Measurements from ENCODE around the gene MGRN1. TPM values are rescaled to one million over a fixed set of nuclear protein-coding genes. Genes with fewer than 3 reads are reported as not detected.

The MGRN1 gene
- total RNA-seq, 3 donors from 2014 or later (not counting 1 experiment from before 2014, with no cell fraction given) = 102 to 106 (median 105) TPM

GRCh38 chr16:4681471-4682083 lies 57.0 kb downstream of the MGRN1 start:
- Mint-ChIP-seq H3K9me3 (no peaks in the 10 kb centered on the region), H3K4me1 (peaks cover 5 to 24% of the 10 kb centered on the region in 2 donors), H3K36me3 (no peaks in the 10 kb centered on the region), H3K4me3 (no peak overlapping the region), H3K27ac (peak overlapping the region in 1 of 2 donors; percentile 65), H3K27me3 (ENCODE audit: low read depth in 2 of 2) (no peaks in the 10 kb centered on the region)
- DNase-seq = peak in 1 of 2 donors; percentile 40
- Histone ChIP-seq H3K9me3 (ENCODE audit: control insufficient read depth, insufficient read depth, low read length) (no peaks in the 10 kb centered on the region), H3K4me1 (ENCODE audit: control insufficient read depth, insufficient read depth, low read length) (peaks cover 17% of the 10 kb centered on the region), H3K36me3 (ENCODE audit: control insufficient read depth, insufficient read depth, low read length) (peaks cover 42% of the 10 kb centered on the region), H3K4me3 (ENCODE audit: low read length) (no peak overlapping the region), H3K27me3 (ENCODE audit: control insufficient read depth, insufficient read depth, low read length) (no peaks in the 10 kb centered on the region), H3K27ac (ENCODE audit: low read length) (no peak overlapping the region)
- TF ChIP-seq CTCF (IDR thresholded peaks at IDR 0.05) = no peak
- 81% methylated on average over 39 of the region's 39 CpGs for WGBS (ENCODE audit: insufficient coverage)
- intact Hi-C loops (cut with micrococcal nuclease) = no loop called here
- ATAC-seq = no peak

GRCh38 chr16:4682084-4682591 lies 57.5 kb downstream of the MGRN1 start:
- DNase-seq (no peak), ATAC-seq (no peak)
- Histone ChIP-seq H3K27ac (ENCODE audit: low read length) (no peak overlapping the region), H3K4me3 (ENCODE audit: low read length) (no peak overlapping the region), H3K27me3 (ENCODE audit: control insufficient read depth, insufficient read depth, low read length) (no peaks in the 10 kb centered on the region), H3K9me3 (ENCODE audit: control insufficient read depth, insufficient read depth, low read length) (no peaks in the 10 kb centered on the region), H3K36me3 (ENCODE audit: control insufficient read depth, insufficient read depth, low read length) (peaks cover 42% of the 10 kb centered on the region), H3K4me1 (ENCODE audit: control insufficient read depth, insufficient read depth, low read length) (peaks cover 12% of the 10 kb centered on the region)
- no peaks in the 10 kb centered on the region for H3K9me3 Mint-ChIP-seq
- no peaks in the 10 kb centered on the region for H3K36me3 Mint-ChIP-seq
- 88% methylated on average over 26 of the region's 26 CpGs for WGBS (ENCODE audit: insufficient coverage)
- no peak overlapping the region for H3K4me3 Mint-ChIP-seq
- intact Hi-C loops (cut with micrococcal nuclease) = no loop called here
- peak overlapping the region in 1 of 2 donors; percentile 65 for H3K27ac Mint-ChIP-seq
- H3K27me3 Mint-ChIP-seq (ENCODE audit: low read depth in 2 of 2) = no peaks in the 10 kb centered on the region
- TF ChIP-seq CTCF (IDR thresholded peaks at IDR 0.05) = no peak
- H3K4me1 Mint-ChIP-seq = peaks cover 0 to 18% of the 10 kb centered on the region in 2 donors

GRCh38 chr16:4682616-4683254 lies 58.1 kb downstream of the MGRN1 start:
- peaks cover 0 to 16% of the 10 kb centered on the region in 2 donors for H3K4me1 Mint-ChIP-seq
- 92% methylated on average over 36 of the region's 36 CpGs for WGBS (ENCODE audit: insufficient coverage)
- ATAC-seq (peak in 1 of 3 donors; percentile 31), DNase-seq (peak in 1 of 2 donors; percentile 52)
- H3K36me3 Mint-ChIP-seq = no peaks in the 10 kb centered on the region
- no peak overlapping the region for H3K4me3 Mint-ChIP-seq
- peaks cover 41% of the 10 kb centered on the region for H3K36me3 ChIP-seq (ENCODE audit: control insufficient read depth, insufficient read depth, low read length)
- H3K27ac Mint-ChIP-seq = no peak overlapping the region
- no peak overlapping the region for H3K27ac ChIP-seq (ENCODE audit: low read length)
- H3K9me3 Mint-ChIP-seq = no peaks in the 10 kb centered on the region
- H3K4me3 ChIP-seq (ENCODE audit: low read length) = no peak overlapping the region
- no peak for TF ChIP-seq CTCF (IDR thresholded peaks at IDR 0.05)
- no peaks in the 10 kb centered on the region for H3K9me3 ChIP-seq (ENCODE audit: control insufficient read depth, insufficient read depth, low read length)
- H3K4me1 ChIP-seq (ENCODE audit: control insufficient read depth, insufficient read depth, low read length) = peaks cover 9% of the 10 kb centered on the region
- intact Hi-C loops (cut with micrococcal nuclease) = no loop called here
- no peaks in the 10 kb centered on the region for H3K27me3 Mint-ChIP-seq (ENCODE audit: low read depth in 2 of 2)
- no peaks in the 10 kb centered on the region for H3K27me3 ChIP-seq (ENCODE audit: control insufficient read depth, insufficient read depth, low read length)
